Embryonic facial prominence (tissue), 1 donor: ENCODE measurements around the gene ARMS2.

Experiments used
- DNase-seq: peaks from one replicate; pipeline ENCODE4 v3.0.0-alpha.2; 2016; ENCODE audit errors: extremely low spot score

The ARMS2 gene

GRCh38 chr10:122450353-122450990 is 4.0 kb upstream of the ARMS2 start:
- DNase-seq: no peak

GRCh38 chr10:122454071-122454470 is 382 bp upstream of the ARMS2 start:
- DNase-seq: no peak

GRCh38 chr10:122455376-122456079 is 1.1 kb downstream of the ARMS2 start:
- DNase-seq: no peak

- DNase-seq: no peak
Observed at GRCh38 chr10:122457934-122458333, 3.5 kb downstream of the ARMS2 start.

GRCh38 chr10:122458693-122459092 is 4.2 kb downstream of the ARMS2 start:
- DNase-seq: no peak

GRCh38 chr10:122459561-122460273 is 5.3 kb downstream of the ARMS2 start:
- DNase-seq: no peak

GRCh38 chr10:122460891-122461293 is 6.4 kb downstream of the ARMS2 start:
- no peak for DNase-seq

GRCh38 chr10:122461367-122461728 is 6.9 kb downstream of the ARMS2 start, which contains the start of gene HTRA1:
TSS of gene HTRA1 (plus strand) at chr10:122461553. CDS start at chr10:122461653, 100 bp downstream.
- no peak for DNase-seq

GRCh38 chr10:122461729-122462532 is 7.5 kb downstream of the ARMS2 start:
- DNase-seq: no peak

- peak; percentile 27 for DNase-seq
Observed at GRCh38 chr10:122462533-122463465, 8.3 kb downstream of the ARMS2 start.

GRCh38 chr10:122463466-122464249 is 9.2 kb downstream of the ARMS2 start:
- DNase-seq: no peak

GRCh38 chr10:122464250-122464510 is 9.7 kb downstream of the ARMS2 start:
- DNase-seq: no peak

- DNase-seq: no peak
Observed at GRCh38 chr10:122464586-122464985, 10.1 kb downstream of the ARMS2 start.

- DNase-seq: no peak
Observed at GRCh38 chr10:122465401-122466040, 11.1 kb downstream of the ARMS2 start.

GRCh38 chr10:122466951-122467381 is 12.5 kb downstream of the ARMS2 start:
- no peak for DNase-seq

- no peak for DNase-seq
Observed at GRCh38 chr10:122467701-122468100, 13.2 kb downstream of the ARMS2 start.

GRCh38 chr10:122468307-122468925 is 14.0 kb downstream of the ARMS2 start:
- DNase-seq: no peak

- no peak for DNase-seq
Observed at GRCh38 chr10:122468926-122469781, 14.7 kb downstream of the ARMS2 start.
